NCI-H69 (cell line): ENCODE measurements around the gene RUNX1.
A peak's percentile ranks its signal among the peaks of the same experiment; 100 is the strongest.

Experiments
- DNase-seq: peaks from one replicate; lab custom pipeline; 2025; lab: John Stamatoyannopoulos, UW

RUNX1 gene

GRCh38 chr21:35059742-35060141 lies 10.6 kb upstream of the RUNX1 start:
- DNase-seq, result no peak

DNA sequence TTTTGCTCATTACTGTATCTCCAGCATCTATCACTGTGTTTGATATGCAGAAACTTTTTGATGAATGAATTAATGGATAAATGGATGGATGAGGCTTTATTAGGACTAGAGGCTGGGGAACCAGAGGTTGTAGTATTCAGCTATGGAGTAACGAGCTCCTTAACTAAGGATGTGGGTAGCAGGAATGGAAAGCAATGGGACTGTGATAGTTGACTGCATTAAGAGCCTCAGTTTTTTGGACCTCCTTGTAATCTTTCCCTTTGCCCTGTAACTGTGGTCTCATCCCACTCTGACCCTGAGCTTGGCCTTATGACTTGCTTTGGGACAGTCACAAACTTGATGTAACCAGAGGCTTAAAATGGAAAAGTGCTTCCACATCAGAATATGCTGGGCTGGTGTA lies 9.0 kb upstream of the RUNX1 start:
- no peak for DNase-seq

- no peak for DNase-seq
Observed at GRCh38 chr21:35057428-35057827, 8.3 kb upstream of the RUNX1 start.

GRCh38 chr21:35053356-35054096 lies 4.4 kb upstream of the RUNX1 start:
- DNase-seq, result peak; percentile 12

GRCh38 chr21:35052801-35053200 lies 3.7 kb upstream of the RUNX1 start:
- DNase-seq, result no peak

- peak; percentile 64 for DNase-seq
Observed at GRCh38 chr21:35051287-35051818, 2.3 kb upstream of the RUNX1 start.

DNA sequence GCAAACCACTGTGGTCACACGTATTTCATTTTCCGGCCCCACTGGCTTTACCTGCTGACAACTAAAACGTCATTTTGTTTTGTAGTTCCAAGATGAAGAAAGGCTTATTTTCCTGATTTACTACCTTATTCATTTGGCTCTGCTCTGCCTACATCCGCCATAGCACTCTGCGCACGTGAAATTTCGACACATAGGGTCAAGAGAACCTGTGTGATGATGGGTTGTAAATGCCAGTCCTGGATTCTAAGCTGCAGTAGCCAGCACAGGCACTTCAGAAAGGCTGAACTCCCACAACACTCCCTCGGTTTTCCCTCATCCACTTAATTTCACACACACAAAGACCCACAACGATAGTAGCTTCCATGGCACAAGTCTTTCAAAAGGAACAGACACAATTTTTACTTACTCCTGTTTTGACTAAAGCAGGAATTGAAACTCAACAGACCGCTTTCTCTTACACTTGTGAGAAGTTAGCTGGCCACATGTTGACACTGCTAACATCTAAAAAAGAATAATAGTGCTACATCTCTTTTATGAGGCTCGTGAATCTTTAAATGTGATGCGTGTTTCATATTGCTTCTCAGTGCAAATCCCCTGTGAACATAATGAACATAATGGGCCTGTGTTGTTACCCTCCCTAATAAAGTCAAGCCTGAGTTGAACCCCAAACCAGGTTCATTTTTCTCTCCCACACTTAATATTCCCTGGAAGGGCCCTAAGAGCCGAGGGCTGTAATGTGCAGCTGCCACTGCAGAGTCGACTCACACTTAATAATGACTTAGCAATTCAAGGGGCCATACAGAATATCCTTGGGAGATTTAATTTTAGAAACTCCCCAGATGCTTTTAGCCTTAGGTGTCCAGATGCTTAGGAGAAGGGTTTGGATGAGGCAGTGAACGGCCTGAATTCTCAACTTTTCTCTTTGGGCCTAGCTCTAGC lies 1.5 kb upstream of the RUNX1 start:
- DNase-seq, result peak; percentile 21

DNA sequence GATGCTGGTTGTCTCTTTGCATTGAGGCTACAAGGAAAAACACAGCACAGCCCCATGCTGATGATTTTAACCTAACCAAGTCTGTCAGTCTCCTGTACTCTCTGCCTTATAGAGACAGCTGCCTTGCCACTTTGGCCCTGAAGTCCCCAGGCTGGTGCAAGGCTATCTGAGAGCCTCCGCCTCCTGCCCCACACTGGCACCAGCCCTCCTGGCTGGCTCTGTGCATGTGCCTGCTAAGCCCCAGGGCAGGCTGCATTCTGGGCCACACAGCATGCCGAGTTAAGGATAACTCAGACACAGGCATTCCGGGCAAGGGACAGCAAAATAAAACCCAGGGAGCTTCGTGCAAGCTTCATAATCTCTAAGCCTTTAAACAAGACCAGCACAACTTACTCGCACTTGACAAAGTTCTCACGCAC lies 910 bp downstream of the RUNX1 start:
- DNase-seq, result peak; percentile 4

GRCh38 chr21:35046880-35047229 lies 2.2 kb downstream of the RUNX1 start:
- DNase-seq, result no peak

DNA sequence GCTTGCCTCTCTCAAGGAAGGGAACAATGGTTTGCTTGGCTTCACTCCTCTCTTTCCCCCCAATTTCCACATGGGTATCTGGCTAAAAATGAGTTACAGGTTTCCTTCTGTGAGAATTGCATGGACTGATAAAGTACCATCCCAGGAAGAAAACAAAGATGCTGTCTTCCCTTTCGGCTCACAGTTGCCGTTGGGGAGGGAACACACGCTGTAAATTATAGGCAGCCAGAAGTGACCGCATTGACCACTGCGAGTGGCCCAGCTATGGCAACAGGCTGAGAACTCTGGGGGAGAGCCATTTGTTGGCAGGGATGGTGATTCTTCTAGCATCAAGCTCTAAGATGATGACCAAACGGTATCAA lies 2.9 kb downstream of the RUNX1 start:
- no peak for DNase-seq

GRCh38 chr21:35045542-35046262 lies 3.4 kb downstream of the RUNX1 start:
- DNase-seq, result no peak

DNA sequence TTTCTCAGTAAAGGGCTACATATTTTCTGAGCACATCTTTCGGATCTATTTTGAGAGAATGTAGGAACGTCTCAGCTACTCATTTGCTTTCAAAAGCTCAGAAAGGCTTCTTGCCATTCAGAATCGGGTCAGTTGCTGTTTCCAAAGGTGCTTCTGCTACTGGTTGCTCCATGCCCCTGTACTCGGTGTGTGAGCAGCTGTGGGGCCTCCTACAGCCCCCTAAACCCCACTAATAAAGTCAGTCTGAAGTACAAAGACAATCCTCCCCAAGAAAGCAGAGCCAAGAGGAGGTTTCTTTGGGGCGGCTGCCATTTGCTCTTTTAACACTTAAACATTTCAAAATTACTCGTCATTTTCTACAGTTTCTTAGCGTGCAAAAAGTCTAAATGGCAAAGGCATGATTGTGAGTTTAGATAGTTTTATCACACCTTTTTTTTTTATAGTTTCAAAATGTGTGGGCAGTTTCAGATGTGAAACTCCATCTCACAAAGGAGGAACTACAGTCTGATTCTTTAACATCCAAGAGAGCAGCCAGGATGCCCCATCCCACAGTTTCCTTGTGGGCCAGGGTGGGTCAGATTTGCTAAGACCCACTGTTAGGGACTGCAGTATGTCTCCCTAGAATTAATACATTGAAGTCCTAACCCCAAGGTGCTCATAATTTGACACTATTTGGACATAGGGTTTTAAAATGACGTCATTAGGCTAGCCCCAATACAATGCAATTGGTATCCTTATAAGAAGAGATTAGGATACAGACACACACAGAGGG lies 4.1 kb downstream of the RUNX1 start:
- DNase-seq, result no peak

GRCh38 chr21:35044128-35044527 lies 5.0 kb downstream of the RUNX1 start:
- DNase-seq, result no peak

- no peak for DNase-seq
Observed at GRCh38 chr21:35043549-35043948, 5.6 kb downstream of the RUNX1 start.

DNA sequence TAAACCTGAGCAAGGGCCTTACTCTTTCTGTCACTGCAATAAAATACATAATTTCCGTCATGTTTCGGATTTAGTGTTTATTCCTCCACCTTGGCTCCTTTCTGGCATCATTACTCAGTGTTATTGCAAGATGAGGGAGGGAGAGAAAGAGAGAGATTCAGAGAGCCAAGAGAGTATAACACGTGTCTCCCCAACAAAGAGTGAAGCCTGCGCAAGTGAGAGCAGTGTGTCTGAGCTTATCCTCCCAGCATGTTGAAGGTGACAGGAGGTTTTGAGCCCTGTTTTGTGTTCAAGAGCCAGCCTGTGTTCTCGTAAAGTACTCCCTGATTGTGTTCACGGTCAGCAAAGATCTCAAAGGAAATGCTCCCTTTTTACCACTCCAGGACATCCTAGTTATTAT lies 6.3 kb downstream of the RUNX1 start:
- no peak for DNase-seq

DNA sequence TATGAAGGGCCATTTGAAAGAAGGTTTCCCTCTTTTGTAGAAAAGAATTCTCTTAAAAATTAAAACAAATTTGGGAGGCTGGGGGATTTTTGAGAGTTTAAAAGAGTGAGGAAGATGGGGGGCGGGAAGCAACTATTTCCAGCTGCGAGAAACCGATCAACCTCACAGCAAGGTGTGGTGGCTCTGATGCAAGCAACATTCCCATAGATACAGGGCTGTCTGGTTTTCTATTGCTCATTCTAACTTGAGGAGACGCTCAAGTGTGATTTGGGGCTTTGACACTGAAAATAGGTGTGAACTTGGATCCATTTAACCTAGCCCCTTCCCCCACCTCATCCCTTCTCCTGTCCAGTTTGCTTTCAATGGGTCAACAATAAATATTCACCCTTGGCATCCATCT lies 7.2 kb downstream of the RUNX1 start:
- no peak for DNase-seq

GRCh38 chr21:35041122-35041521 lies 8.0 kb downstream of the RUNX1 start:
- no peak for DNase-seq

DNA sequence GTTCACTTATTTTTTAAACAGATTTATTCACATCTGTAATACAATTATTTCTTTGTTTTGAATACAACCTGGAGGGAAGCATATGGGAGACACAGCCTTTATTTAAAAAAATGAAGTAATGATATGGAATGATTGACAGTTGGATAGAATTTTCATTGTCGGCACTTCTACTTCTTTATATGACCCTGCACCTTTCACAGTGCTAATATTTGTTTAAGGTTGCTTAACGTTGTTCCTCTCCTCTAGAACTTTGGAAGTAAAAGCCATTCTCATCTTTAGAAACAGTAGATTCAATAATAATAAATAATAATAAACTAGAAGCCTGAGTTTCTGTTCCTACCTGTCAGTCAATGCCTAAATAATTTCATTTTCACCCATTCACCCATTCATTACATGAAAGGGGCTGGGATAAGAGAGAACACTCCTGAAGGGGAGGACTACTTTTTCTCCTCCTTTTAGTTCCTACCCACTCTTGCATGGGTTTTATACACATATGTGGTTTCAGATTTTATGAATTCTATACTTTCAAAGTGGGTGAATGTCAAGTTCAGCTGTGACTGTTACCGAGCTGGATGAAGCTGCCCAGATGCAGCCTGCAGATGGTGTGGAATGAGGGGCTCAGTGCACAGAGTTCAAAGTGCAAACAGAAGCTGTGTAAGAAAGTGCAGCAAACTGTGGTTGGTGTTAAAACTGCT lies 9.4 kb downstream of the RUNX1 start:
- DNase-seq, result no peak

DNA sequence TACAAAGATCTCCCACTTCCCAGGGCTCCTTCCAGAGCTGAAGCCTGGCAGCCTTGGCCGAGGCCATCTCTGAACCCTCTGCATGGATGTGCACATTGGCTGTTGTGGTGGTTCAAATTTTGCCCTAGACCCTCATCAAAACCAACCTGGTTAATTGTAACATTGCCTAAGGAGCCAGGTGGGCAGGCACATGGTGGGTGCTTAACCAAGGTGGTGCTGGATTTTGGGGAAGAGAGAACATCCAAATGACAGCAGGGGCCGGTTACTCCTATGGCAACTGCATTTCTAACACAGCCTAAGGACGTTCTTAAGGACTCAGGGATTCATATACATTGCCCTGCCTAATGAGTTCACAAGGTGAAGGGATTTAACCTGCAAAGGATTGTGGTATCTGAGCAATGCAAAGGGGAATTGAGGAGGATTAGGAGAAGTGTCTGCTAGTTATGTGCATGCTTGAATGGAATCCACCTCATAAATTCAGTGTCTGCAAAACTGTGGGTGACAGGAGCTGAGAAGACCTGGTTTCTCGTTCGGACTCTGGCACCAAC lies 10.3 kb downstream of the RUNX1 start:
- DNase-seq, result no peak

GRCh38 chr21:35037384-35037765 lies 11.7 kb downstream of the RUNX1 start:
- no peak for DNase-seq
